ENCODE measurements around the gene DNAJA4.
A peak's percentile ranks its signal among the peaks of the same experiment; 100 is the strongest.

The DNAJA4 gene

DNA sequence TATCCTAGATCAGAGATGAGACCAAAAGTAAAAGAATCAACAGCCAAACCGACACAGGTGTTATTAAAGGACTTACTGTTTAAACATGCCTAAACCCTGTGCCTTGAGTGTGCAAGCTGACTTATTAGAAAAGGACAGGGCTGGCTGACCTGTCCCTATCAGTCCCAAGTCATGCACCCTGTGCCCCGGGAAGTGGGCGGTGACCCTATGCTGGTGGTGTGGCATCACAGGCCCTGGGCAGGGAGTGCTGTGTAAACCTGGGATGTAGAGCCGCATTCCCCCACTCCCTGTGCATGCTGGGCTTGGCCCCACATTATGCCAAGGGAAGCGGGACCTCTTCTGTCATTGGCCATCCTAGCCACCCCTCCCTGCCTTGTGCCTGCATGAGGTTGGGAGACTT is 10.6 kb downstream of the DNAJA4 start (continued):
- TF ChIP-seq, protein P1, sequence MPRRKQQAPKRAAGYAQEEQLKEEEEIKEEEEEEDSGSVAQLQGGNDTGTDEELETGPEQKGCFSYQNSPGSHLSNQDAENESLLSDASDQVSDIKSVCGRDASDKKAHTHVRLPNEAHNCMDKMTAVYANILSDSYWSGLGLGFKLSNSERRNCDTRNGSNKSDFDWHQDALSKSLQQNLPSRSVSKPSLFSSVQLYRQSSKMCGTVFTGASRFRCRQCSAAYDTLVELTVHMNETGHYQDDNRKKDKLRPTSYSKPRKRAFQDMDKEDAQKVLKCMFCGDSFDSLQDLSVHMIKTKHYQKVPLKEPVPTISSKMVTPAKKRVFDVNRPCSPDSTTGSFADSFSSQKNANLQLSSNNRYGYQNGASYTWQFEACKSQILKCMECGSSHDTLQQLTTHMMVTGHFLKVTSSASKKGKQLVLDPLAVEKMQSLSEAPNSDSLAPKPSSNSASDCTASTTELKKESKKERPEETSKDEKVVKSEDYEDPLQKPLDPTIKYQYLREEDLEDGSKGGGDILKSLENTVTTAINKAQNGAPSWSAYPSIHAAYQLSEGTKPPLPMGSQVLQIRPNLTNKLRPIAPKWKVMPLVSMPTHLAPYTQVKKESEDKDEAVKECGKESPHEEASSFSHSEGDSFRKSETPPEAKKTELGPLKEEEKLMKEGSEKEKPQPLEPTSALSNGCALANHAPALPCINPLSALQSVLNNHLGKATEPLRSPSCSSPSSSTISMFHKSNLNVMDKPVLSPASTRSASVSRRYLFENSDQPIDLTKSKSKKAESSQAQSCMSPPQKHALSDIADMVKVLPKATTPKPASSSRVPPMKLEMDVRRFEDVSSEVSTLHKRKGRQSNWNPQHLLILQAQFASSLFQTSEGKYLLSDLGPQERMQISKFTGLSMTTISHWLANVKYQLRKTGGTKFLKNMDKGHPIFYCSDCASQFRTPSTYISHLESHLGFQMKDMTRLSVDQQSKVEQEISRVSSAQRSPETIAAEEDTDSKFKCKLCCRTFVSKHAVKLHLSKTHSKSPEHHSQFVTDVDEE (CRISPR knock-in tag; IDR thresholded peaks at IDR 0.05) = no peak
- TF ChIP-seq, protein P2, sequence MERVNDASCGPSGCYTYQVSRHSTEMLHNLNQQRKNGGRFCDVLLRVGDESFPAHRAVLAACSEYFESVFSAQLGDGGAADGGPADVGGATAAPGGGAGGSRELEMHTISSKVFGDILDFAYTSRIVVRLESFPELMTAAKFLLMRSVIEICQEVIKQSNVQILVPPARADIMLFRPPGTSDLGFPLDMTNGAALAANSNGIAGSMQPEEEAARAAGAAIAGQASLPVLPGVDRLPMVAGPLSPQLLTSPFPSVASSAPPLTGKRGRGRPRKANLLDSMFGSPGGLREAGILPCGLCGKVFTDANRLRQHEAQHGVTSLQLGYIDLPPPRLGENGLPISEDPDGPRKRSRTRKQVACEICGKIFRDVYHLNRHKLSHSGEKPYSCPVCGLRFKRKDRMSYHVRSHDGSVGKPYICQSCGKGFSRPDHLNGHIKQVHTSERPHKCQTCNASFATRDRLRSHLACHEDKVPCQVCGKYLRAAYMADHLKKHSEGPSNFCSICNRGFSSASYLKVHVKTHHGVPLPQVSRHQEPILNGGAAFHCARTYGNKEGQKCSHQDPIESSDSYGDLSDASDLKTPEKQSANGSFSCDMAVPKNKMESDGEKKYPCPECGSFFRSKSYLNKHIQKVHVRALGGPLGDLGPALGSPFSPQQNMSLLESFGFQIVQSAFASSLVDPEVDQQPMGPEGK (CRISPR knock-in tag; IDR thresholded peaks at IDR 0.05; ENCODE audit: borderline replicate concordance) = no peak

DNA sequence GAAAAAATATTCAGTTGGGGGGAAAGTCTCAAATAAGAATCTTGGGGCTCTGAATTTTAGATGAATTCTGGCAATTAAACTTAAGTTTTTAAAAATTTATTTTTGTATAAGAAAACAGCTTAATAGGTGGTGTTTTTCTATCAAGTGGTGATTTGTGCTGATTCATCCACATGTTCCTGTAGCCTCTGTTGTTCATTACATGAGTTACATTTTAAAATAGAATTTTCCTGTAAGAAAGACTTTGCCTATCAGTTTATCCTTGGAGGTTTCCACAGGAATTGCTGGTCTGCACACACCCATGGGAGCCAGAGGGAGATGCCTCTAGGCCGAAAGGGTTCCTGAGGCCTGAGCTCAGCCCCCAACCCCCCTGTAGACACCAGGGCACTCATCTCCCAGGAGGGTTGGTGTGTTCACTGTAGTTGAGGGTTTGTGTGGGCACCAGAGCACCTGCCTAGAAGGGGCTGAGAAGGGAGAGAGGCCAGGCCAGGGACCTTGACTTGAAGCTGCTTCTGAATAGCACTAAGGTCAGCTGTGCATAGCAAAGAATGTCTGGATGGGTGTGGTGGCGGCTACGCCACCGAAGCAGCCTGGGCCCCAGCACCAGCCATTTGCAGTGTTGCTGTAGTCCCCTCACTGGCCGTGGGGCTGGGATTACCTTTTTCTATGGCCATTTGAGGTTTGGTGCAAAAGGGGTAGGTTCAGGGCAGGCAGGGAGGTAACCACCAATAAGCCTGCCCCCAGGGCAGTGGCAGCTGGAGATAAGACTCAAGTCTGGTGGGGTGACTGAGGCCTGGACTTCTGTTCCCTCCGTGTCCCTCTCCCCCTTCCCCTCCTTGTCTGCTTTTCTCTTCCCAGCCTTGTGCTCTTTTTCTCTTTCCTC is 11.9 kb downstream of the DNAJA4 start:
- TF ChIP-seq, protein P1 (CRISPR knock-in tag; IDR thresholded peaks at IDR 0.05) = no peak
- TF ChIP-seq, protein P3, sequence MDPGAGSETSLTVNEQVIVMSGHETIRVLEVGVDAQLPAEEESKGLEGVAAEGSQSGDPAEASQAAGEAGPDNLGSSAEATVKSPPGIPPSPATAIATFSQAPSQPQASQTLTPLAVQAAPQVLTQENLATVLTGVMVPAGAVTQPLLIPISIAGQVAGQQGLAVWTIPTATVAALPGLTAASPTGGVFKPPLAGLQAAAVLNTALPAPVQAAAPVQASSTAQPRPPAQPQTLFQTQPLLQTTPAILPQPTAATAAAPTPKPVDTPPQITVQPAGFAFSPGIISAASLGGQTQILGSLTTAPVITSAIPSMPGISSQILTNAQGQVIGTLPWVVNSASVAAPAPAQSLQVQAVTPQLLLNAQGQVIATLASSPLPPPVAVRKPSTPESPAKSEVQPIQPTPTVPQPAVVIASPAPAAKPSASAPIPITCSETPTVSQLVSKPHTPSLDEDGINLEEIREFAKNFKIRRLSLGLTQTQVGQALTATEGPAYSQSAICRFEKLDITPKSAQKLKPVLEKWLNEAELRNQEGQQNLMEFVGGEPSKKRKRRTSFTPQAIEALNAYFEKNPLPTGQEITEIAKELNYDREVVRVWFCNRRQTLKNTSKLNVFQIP (CRISPR knock-in tag; IDR thresholded peaks at IDR 0.05; ENCODE audit: borderline replicate concordance, low read depth) = no peak
- TF ChIP-seq GLIS3 (CRISPR knock-in tag; IDR thresholded peaks at IDR 0.05) = no peak
- ATAC-seq = no peak

DNA sequence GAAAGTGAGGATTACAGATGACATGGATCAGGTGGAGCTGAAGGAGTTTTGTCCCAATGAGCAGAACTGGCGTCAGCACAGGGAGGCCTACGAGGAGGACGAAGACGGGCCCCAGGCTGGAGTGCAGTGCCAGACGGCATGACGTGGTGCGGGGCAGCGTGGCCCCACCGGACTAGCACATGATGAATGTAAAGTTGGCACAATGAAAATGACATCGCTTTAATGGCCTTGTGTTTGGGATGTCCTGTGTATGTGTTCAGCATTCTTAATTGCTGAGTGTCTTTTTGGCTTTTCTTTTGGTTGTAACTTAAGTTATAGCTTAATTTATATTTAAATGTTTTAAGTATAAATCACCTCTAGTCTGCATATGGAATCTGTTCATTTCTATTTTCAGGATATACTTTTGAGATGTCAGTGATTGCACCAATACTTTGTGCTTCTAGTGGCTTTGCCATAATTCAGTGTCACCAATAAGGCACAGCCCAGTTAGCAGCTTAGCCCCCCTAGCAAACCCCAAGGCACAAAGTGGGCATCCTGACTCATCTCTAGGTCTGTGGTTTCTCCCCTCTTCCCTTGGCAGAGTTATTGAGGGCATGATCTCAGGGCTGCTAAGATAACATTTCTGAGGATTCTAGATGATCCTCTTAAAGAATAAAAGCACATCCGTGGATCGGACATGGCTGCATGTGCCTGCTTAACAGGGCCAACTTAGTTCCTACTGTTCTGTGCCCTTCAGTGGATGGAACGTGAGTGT is 16.1 kb downstream of the DNAJA4 start:
- peak; percentile 83 for ATAC-seq
- TF ChIP-seq ZFP30 (CRISPR knock-in tag; IDR thresholded peaks at IDR 0.05) (no peak), ZFP3 (CRISPR knock-in tag; IDR thresholded peaks at IDR 0.05) (no peak), PPARA (CRISPR knock-in tag; IDR thresholded peaks at IDR 0.05; ENCODE audit: borderline replicate concordance) (no peak), ZNF565 (CRISPR knock-in tag; conservative IDR thresholded peaks at IDR 0.05; ENCODE audit: low read depth) (no peak), ISL1 (CRISPR knock-in tag; IDR thresholded peaks at IDR 0.05) (no peak), RARB (CRISPR knock-in tag; IDR thresholded peaks at IDR 0.05) (no peak), GLIS3 (CRISPR knock-in tag; IDR thresholded peaks at IDR 0.05) (no peak), SNAI2 (CRISPR knock-in tag; IDR thresholded peaks at IDR 0.05) (no peak), TCF4 (CRISPR knock-in tag; IDR thresholded peaks at IDR 0.05; ENCODE audit: borderline replicate concordance) (no peak)
- TF ChIP-seq, protein P4, sequence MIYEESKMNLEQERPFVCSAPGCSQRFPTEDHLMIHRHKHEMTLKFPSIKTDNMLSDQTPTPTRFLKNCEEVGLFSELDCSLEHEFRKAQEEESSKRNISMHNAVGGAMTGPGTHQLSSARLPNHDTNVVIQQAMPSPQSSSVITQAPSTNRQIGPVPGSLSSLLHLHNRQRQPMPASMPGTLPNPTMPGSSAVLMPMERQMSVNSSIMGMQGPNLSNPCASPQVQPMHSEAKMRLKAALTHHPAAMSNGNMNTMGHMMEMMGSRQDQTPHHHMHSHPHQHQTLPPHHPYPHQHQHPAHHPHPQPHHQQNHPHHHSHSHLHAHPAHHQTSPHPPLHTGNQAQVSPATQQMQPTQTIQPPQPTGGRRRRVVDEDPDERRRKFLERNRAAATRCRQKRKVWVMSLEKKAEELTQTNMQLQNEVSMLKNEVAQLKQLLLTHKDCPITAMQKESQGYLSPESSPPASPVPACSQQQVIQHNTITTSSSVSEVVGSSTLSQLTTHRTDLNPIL (CRISPR knock-in tag; IDR thresholded peaks at IDR 0.05; ENCODE audit: low read depth) = no peak

DNA sequence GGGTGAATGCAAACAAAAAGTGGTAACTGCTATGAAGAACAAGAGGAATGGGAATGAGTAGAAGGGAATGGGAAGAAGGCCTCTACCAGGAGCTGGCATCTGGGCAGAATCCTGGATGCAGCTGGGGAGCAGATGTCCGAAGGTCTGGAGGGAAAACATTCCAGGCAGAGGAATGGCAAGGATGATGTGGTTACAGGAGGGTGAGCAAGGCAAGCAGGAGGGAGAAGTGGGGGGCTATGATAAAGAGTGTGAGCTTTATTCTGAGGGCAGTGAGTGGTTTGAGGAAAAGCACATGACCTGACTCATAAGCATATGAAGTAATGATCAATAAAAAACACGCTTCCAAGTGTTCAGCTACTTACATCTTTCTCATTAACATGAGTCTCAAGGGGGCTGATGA is 18.0 kb downstream of the DNAJA4 start:
- ATAC-seq = no peak
- TF ChIP-seq ESRRG (CRISPR knock-in tag; IDR thresholded peaks at IDR 0.05) = no peak
- no peak for TF ChIP-seq RARB (CRISPR knock-in tag; IDR thresholded peaks at IDR 0.05)
- no peak for TF ChIP-seq ZNF8 (CRISPR knock-in tag; IDR thresholded peaks at IDR 0.05)
- no peak for TF ChIP-seq ZC3H10 (CRISPR knock-in tag; IDR thresholded peaks at IDR 0.05)
- TF ChIP-seq, protein P3 (CRISPR knock-in tag; IDR thresholded peaks at IDR 0.05; ENCODE audit: borderline replicate concordance, low read depth) = no peak
- no peak for TF ChIP-seq CSDC2 (CRISPR knock-in tag; IDR thresholded peaks at IDR 0.05)
- TF ChIP-seq PPARA (CRISPR knock-in tag; IDR thresholded peaks at IDR 0.05; ENCODE audit: borderline replicate concordance) = no peak
- TF ChIP-seq, protein P4 (CRISPR knock-in tag; IDR thresholded peaks at IDR 0.05; ENCODE audit: low read depth) = no peak
- no peak for TF ChIP-seq TOX (CRISPR knock-in tag; IDR thresholded peaks at IDR 0.05; ENCODE audit: borderline replicate concordance)
- TF ChIP-seq ARNTL (CRISPR knock-in tag; IDR thresholded peaks at IDR 0.05; ENCODE audit: borderline replicate concordance, low read depth) = no peak
- TF ChIP-seq ISL1 (CRISPR knock-in tag; IDR thresholded peaks at IDR 0.05) = no peak
- TF ChIP-seq ZNF565 (CRISPR knock-in tag; conservative IDR thresholded peaks at IDR 0.05; ENCODE audit: low read depth) = no peak
- TF ChIP-seq ZFP30 (CRISPR knock-in tag; IDR thresholded peaks at IDR 0.05) = no peak
- no peak for TF ChIP-seq TCF4 (CRISPR knock-in tag; IDR thresholded peaks at IDR 0.05; ENCODE audit: borderline replicate concordance)
- no peak for TF ChIP-seq GLIS3 (CRISPR knock-in tag; IDR thresholded peaks at IDR 0.05)
